A204.1 (cell line): Measurements from ENCODE around the gene SCN9A.
A peak's percentile ranks its signal among the peaks of the same experiment; 100 is the strongest.
"Not testable (repeated sequence)": the region's sequence is repeated elsewhere in the genome, so short reads cannot be mapped to it uniquely, and the experiment has no call there.

Experiments
- FAIRE-seq: peaks from 2 replicates; lab custom pipeline; 2012; peaks lifted over from hg19 to GRCh38; lab: Jason Lieb, UNC

Gene SCN9A

GRCh38 chr2:166240387-166241313 is 135.1 kb downstream of the SCN9A start:
- no peak for FAIRE-seq

DNA sequence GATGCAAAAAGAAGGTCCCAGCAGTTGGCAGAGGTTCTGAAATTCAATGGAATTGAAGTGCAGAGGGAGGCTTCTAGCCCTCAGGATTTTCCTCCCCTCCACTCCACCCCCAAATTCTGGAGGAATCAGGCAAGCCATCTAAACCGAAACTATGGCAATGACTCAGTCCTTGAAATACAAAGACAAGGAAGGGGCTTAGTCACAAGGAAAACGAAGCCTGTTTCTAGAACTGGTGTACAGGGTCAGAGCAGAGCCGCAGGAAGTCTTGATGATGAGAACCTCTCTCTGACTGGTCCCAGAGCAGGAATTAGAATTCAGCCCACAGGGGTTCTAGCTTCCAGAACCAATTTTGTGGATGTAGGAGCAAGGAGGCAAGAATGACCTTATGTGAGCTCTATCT is 136.2 kb downstream of the SCN9A start:
- FAIRE-seq = no peak

GRCh38 chr2:166238176-166238575 is 137.6 kb downstream of the SCN9A start:
- no peak for FAIRE-seq

DNA sequence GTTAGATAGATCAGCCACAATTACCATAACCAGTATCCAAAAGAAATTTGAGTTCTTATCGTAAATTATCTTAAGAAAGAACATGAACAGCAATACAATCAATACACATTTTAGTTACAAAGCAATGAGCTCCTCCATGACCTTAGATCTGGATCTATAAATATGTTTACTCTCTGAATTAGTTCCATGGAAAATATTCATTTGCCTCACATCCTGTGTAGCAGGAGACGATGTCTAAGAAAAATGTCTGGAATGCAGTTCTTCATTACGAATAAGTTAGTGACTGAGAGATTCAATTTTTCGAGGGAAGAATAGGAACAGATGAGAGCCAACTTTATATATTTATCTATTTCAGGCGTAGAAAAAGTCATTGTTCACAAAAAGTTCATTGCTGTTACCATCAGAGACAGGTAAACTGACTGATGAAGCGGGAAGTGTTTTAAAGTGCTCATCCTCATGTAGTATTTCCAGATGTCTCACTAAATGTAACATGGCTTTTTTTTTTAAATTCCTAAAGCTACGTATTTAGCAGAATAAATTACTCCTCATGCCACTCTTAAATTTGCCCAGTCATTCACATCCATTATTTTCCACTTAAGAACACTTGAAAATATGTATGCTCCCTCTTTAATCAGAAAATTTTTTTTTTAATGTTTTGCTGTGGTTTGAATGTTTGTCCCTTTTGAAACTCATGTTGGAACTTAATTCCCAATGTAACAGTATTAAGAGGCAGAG is 141.5 kb downstream of the SCN9A start:
- no peak for FAIRE-seq

- FAIRE-seq = no peak
Observed at GRCh38 chr2:166233244-166233643, 142.5 kb downstream of the SCN9A start.

- no peak for FAIRE-seq
Observed at GRCh38 chr2:166230724-166231070, 145.0 kb downstream of the SCN9A start.

DNA sequence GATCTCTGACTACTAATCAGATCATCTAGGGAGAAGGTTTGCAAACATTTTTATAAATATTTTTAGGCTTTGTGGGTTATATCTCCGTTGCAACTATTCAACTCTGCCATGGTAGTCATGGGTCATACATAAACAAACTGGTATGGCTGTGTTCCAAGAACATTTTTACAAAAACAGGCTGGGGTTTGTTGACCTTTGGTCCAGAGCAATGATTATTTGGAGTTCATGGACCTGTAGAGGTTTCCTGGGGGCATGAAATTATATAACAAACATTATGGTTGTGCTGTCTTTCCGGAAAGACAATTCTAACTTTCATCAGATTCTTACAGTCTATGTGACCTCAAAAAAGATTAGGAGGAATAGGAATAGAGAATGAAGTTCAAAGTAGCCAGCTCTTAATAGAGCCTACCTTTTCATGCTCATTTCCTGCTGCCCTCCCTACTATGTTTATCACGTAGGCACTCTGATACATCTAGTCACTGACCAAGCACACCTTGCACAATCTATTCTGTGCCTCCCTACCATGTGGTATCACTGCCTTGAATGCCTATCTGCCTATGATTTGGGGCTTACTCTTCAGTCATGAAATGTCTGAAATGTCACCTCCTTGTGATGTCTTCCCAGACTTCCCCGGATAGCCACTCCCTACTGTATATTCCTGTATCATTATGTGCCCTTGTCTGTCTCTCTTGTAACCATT is 145.6 kb downstream of the SCN9A start:
- FAIRE-seq = no peak

- FAIRE-seq = no peak
Observed at GRCh38 chr2:166229678-166230023, 146.1 kb downstream of the SCN9A start.

- FAIRE-seq = no peak
Observed at GRCh38 chr2:166224197-166224596, 151.5 kb downstream of the SCN9A start.

GRCh38 chr2:166223298-166223697 is 152.4 kb downstream of the SCN9A start:
- no peak for FAIRE-seq

- FAIRE-seq = no peak
Observed at GRCh38 chr2:166211079-166211478, 164.7 kb downstream of the SCN9A start.

DNA sequence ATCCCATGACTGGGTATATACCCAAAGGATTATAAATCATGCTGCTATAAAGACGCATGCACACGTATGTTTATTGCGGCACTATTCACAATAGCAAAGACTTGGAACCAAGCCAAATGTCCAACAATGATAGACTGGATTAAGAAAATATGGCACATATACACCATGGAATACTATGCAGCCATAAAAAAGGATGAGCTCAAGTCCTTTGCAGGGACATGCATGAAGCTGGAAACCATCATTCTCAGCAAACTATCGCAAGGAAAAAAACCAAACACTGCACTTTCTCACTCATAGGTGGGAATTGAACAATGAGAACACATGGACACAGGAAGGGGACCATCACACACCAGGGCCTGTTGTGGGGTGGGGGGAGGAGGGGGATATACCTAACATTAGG is 165.8 kb downstream of the SCN9A start:
- not testable (repeated sequence) for FAIRE-seq

- FAIRE-seq = not testable (repeated sequence)
Observed at GRCh38 chr2:166209367-166209766, 166.4 kb downstream of the SCN9A start.

GRCh38 chr2:166206153-166206552 is 169.6 kb downstream of the SCN9A start:
- not testable (repeated sequence) for FAIRE-seq

- FAIRE-seq = peak; percentile 81
Observed at GRCh38 chr2:166202778-166203177, 173.0 kb downstream of the SCN9A start.

DNA sequence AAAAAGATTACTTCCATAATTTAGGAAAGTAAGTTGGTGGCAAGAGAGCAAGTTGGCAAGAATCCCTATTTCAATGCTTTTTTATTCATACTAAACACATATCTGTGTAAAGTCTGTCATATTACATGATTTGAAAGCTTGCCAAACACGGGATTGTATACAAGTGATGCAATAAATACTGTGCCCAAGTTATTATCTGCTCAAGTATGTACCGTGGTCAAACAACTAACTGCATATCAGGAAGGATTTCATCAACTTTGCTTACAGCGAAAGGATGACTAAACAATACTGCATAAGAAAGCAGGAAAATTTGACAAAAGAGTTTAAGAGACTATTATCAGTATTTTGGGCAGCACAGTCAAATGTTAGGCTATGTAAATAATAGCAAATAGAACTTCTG is 178.3 kb downstream of the SCN9A start:
- no peak for FAIRE-seq

GRCh38 chr2:166193407-166193806 is 182.3 kb downstream of the SCN9A start:
- FAIRE-seq = no peak

DNA sequence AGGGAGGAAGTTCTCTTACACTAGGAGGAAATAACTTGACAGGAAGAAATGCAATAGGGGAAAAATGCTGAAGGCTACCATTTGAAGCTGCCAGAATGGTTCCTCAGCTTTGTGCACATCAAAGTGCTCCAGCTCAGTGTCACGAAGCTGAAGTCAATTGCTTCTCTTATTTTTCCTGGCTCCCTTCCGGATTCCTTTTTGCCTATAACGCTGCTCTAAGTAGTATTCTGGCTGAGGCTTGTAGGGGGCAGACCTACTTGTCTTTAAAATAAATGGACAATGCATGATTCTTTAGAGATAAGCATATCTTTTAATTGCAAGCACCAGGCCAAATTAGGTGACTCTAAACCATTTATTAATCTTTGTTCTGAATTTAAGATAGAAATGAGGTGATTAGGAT is 187.7 kb downstream of the SCN9A start:
- FAIRE-seq = no peak

- FAIRE-seq = no peak
Observed at GRCh38 chr2:166184789-166185188, 191.0 kb downstream of the SCN9A start.

GRCh38 chr2:166181813-166182154 is 194.0 kb downstream of the SCN9A start:
- no peak for FAIRE-seq

DNA sequence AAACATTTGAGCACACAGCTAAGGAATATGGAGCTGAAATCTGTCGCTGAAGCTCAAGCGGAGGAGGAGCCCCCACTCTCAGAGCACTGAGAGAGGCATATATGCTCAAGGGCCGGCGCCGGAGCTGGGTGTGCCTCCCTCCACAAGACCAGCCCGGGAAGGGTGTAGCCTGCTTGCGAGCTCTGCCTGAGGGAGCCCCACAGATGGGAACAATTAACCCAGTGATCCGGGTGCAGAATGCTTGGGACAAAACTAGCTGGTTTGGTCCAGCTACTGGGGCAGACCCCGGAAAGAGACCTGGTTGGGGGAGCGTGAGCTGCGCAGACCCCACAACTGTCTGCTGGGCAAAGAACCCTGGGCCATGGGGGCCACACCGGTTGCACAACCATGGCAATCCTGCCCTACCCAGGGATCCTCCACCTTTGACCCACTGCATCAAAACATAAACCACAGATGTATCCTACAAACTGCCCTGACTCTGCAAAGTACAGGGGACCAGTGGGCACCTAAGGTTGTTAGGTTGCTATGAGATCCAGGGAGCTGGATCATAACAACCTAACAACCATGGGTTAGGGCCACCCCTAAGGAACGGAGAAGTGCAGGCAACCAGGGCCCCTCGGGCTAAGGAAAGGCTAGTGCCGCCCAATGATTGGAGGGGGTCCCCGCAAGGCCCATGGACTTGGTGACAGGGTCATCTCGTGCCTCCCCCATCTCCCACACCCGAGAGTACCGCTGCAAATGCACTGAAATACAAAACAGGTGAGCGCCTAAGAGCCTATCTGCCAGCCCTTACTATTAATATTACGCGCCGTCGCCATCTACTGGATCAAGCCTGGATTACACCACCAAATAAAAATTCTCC is 194.6 kb downstream of the SCN9A start:
- peak; percentile 78 for FAIRE-seq

GRCh38 chr2:166179201-166179600 is 196.5 kb downstream of the SCN9A start:
- FAIRE-seq = peak; percentile 92
